Measurements from ENCODE around the gene C13orf46. TPM values are rescaled to one million over a fixed set of nuclear protein-coding genes. Genes with fewer than 3 reads are reported as not detected.
A peak's percentile ranks its signal among the peaks of the same experiment; 100 is the strongest.

Gene C13orf46
- total RNA-seq, 1 donor from 2014 or later, result 0.32 TPM

GRCh38 chr13:114012141-114012540 is 38.3 kb upstream of the C13orf46 start:
- intact Hi-C loops (cut with DNase I), result no loop called here
- no peak for ATAC-seq
- DNase-seq (ENCODE audit: missing footprints), result peak; percentile 42

DNA sequence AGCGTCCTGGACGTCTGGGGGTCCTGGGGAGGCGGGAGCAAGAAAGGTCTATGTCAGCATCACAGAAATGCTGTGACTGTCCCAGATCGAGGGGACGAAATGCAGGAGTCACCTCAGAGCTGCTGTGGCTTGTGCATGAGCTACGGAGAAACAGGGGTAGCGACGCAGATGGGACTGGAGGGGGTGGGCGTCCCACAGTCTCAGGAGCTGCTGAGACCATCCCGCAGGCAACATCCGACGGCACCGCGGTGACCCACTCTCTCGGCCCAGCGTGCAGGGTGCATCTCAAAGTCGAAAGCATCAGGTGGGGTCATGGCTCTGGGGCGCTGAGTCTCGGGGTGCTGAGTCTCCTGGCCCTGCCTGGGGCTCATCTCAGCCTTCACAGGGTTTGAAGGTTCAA is 37.4 kb upstream of the C13orf46 start:
- ATAC-seq, result no peak
- intact Hi-C loops (cut with DNase I), result no loop called here
- DNase-seq (ENCODE audit: missing footprints), result peak; percentile 6

DNA sequence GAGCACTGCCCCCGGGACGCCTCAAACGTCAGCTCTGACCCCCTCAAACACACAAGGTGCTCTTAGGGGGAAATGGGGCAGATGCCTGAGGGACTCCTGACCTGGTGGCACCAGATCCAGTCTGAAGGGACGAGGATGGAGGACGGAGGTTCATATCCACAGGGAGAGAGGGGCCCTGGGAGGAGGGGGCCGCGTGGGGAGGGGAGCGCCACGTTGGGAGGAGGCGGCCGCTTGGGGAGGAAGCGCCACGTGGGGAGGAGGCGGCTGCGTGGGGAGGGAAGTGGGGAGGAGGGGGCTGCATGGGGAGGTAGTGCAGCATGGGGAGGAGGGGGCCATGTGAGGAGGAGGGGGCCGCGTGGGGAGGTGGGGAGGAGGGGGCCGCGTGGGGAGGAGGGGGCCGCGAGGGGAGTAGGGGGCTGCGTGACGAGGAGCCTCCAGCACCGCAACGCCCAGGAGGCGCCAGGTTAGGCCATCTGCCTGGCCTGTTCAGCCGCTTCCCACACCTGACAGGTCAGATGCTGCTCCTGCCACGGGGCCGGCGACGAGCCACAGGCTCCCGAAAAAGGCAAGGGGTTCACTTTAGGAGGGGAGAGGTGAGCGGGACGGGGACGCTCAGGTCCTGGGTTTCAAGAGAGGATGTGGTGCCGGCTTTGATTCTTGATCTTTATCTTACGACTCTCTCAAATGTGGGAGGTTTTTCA is 36.7 kb upstream of the C13orf46 start:
- peak; percentile 53 for DNase-seq (ENCODE audit: missing footprints)
- ATAC-seq, result no peak
- intact Hi-C loops (cut with DNase I), result no loop called here

- DNase-seq (ENCODE audit: missing footprints) (peak; percentile 48), ATAC-seq (no peak)
- intact Hi-C loops (cut with DNase I), result no loop called here
Measured at GRCh38 chr13:114009590-114010400, 35.9 kb upstream of the C13orf46 start.

GRCh38 chr13:114008964-114009589 is 35.2 kb upstream of the C13orf46 start:
- intact Hi-C loops (cut with DNase I), result no loop called here
- peak; percentile 68 for DNase-seq (ENCODE audit: missing footprints)
- ATAC-seq, result no peak

DNA sequence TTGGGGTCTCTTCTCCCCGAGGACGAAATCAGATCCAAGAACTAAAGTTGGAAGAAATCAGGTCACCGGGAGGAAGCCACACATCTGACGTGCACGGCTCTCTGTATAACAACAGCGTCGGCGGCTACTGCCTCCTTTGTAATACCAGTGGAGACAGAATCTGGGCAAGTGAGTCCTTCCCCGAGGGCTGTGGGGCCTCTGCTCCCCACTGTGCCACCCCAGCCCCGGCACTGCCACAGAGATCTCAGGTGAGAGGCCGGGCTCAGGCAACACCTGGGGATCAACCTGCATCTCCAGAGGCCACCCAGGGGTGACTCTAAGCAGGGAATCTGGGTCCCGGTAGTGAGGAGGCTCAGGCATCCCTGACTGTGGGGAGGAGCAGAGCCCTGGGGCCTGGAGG is 33.7 kb upstream of the C13orf46 start:
- DNase-seq (ENCODE audit: missing footprints) (peak; percentile 50), ATAC-seq (no peak)

GRCh38 chr13:114005206-114005724 is 31.4 kb upstream of the C13orf46 start:
- intact Hi-C loops (cut with DNase I), result no loop called here
- ATAC-seq, result peak; percentile 30
- DNase-seq (ENCODE audit: missing footprints), result no peak

More for the DNA sequence above, 33.7 kb upstream of the C13orf46 start:
- intact Hi-C loops (cut with DNase I), result no loop called here

DNA sequence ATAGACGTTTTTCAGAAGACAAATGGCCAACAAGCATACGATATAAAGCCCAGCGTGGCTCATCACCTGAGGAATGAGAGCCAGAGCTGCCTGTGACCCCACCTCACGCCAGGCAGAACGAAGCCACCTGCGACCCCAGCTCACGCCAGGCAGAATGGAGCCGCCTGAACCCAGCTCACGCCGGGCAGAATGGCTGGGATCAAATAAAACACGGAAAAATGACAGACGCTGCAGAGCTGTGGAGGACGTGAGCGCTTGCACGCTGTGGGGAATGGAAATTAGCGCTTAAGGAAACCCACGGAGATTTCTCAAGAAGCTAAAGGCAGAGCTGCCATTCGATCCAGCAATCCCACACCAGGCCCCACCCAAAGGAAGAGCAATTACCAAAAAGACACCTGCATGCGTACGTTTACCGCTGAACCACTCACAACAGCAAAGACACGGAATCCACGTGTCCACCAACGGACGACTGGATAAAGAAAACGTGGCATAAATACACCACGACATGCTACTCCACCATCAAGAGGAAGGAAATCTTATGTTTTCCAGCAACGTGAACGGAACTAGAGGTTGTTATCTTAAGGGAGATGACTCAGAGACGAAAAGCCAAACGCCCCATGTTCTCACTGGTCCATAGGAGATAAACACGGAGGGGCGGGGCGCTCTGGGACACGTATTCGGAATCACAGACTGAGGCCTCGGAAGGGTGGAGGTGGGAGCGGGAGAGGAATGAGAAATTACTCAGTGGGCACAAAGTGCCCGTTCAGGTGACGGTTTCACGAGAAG is 30.7 kb upstream of the C13orf46 start:
- ATAC-seq, result peak; percentile 58
- peak; percentile 82 for DNase-seq (ENCODE audit: missing footprints)
- intact Hi-C loops (cut with DNase I), result no loop called here

- ATAC-seq (no peak), DNase-seq (ENCODE audit: missing footprints) (peak; percentile 32)
Measured at GRCh38 chr13:114002771-114003321, 29.0 kb upstream of the C13orf46 start.

GRCh38 chr13:114002009-114002544 is 28.2 kb upstream of the C13orf46 start:
- intact Hi-C loops (cut with DNase I), result no loop called here
- DNase-seq (ENCODE audit: missing footprints) (peak; percentile 64), ATAC-seq (no peak)

More at GRCh38 chr13:114002771-114003321, 29.0 kb upstream of the C13orf46 start:
- intact Hi-C loops (cut with DNase I), result no loop called here

DNA sequence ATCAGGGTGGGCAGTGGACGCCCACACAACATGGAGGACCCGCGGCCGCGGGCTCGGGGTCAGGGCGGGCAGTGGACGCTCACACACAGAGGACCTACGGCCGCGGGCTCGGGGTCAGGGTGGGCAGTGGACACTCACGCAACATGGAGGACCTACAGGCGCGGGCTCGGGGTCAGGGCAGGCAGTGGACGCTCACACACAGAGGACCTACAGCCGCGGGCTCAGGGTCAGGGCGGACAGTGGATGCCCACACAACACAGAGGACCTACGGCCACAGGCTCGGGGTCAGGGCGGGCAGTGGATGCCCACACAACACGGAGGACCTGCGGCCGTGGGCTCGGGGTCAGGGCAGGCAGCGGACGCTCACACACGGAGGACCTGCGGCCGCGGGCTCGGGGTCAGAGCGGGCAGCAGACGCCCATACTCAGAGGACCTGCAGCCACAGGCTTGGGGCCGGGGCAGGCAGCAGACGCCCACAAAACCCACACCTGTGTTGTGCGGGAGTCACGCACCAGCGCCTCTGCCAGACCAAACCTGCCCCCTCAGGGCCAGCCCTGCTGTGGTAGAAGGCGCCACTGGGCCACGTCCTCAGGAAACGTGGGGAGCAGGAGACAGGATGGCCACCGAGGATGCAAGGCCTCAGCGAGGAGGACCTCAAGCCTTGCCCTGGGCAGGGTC is 27.6 kb upstream of the C13orf46 start:
- intact Hi-C loops (cut with DNase I), result no loop called here
- ATAC-seq (peak; percentile 4), DNase-seq (ENCODE audit: missing footprints) (peak; percentile 66)

DNA sequence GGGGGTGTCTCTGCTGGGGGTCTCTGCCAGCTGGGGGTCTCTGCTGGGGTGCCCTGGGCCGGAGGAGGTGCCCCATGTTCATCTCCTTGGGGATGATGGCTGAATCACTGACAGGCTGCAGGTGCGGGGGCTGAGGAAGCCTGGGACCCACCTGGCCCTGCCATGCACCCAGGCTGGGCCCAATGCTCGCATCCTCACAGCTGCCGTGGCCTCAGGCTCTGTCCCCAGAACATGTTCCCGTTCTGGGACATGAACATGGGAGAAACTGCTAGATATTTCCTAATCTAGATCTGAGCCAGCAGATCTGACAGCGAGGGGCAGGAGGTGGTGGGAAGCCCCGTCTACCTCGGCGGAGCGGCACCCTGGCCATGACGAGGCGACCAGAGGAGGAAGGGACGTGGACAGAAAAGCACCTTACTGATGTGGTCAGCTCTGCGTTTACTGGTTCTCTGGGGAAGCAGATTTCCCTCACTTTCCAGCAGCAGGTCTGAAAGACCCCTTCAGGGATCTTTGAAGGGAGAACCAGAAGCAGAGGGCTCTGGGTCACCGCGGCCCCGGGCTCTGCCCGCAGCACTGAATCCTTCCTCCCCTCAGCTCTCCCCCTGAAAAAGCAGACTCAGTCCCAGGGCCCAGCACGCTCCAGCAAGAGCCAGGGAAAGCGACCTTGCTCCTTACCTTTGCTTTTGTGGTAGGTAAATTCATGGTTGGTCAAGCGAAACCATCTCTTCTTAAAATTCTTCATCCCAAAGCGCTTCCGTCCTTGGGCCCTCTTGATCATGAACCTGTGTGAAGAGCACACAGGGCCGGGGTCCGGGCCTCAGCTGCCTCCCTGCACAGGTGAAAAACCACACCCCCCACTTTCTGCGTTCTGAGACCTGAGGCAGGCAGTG is 26.5 kb upstream of the C13orf46 start:
- DNase-seq (ENCODE audit: missing footprints) (peak; percentile 23), ATAC-seq (no peak)
- intact Hi-C loops (cut with DNase I), result no loop called here

GRCh38 chr13:113999618-113999910 is 25.7 kb upstream of the C13orf46 start:
- DNase-seq (ENCODE audit: missing footprints), result no peak
- no peak for ATAC-seq
- intact Hi-C loops (cut with DNase I), result no loop called here

GRCh38 chr13:113998781-113999617 is 25.1 kb upstream of the C13orf46 start:
- DNase-seq (ENCODE audit: missing footprints) (peak; percentile 23), ATAC-seq (no peak)
- intact Hi-C loops (cut with DNase I), result no loop called here

DNA sequence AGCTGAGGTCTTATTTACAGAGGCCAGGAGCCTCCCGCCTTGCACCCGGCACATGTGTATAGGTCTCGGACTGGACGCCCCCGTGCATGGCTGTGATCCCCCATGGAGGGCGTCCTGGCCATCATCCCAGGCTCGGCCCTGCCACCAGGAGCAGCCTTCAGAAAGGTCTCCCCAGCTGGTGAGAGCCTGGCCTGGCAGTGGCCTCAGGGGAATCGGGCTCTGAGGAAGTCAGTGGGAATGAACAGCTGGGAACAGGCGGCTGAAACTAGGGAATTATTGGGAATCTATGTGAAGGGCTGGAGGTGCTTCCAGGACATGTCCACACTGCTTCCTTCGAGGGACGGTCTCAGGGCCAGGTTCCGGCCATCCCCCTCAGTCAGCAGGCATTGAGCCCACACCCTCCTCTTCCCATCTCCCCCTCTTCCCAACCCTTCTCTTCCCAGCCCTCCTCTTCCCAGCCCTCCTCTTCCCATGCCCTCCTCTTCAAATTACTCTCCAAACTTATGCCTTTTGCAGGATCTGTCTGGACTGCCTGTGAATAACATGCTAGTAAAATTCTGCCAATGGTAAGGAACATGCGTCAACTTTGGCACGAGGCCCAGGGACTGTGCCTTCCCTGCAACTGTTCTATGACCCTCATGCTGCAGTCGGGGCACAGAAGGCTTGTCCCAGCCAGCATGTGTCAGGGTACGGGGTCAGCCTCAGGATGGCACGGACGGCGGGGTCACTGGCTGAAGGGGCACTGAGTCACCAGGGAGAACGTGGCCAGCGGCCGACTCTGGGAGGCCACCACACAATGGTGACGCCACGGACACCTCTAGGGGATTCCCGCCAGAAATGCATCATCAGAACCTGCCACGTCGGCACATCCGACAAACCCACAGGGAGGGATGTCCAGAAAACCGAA is 24.2 kb upstream of the C13orf46 start:
- DNase-seq (ENCODE audit: missing footprints) (peak; percentile 80), ATAC-seq (peak; percentile 53)
- intact Hi-C loops (cut with DNase I), result no loop called here

Data from Right ventricle myocardium inferior (tissue), 1 donor.